ENCODE results near the gene TCTN3. TPM values are rescaled to one million over a fixed set of nuclear protein-coding genes. Genes with fewer than 3 reads are reported as not detected.

The TCTN3 gene
- total and polyA plus RNA-seq, 2 of the 13 experiments (the other 11 are each of a cell fraction or from before 2014, with no cell fraction given), result 53.3 to 60.0 TPM

DNA sequence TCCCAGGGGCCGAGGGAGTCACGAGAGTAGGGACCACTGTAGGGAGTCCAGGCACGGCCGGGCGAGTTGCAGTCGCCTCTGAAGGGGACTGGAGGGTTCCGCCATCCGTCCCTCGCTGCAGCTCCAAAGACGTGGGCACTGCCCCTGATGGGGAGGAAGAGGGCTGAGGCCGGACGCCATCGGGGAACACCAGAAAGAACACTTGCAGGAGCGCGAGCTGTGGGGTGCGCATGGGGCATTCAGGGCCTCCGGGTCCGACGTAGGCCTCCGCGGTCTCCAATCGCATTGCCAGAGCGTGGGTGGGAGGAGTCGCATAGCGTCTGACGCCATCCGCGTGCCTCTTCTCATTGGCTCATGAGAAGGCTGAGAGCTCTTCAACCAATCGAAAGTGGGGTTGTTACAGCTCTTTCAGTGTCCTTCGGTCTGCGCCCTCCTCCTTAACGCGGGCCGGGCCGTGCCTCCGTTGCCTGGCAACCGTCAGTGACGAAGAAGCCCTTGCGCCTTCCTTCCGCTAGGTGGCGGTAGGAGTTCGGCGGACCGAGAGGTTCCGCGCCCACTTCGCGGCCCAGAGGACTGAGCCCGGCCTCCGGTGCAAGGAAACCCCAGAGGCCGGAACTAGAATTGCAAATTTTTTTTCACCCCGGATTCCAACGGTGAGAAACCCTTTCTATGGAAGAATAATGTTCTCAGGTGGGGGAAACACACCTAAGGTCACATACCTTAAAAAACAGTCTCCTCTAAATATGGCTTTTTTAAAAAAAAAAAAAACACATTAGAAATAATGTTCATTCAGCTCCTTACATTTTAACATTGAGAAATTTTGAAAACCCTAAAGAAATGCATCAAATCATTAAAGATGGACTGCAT is at the start of gene TCTN3 (continued):
- TF ChIP-seq ARHGAP35 (CRISPR knock-in tag; IDR thresholded peaks at IDR 0.05; ENCODE audit: borderline replicate concordance) (no peak), ZNF124 (CRISPR knock-in tag; IDR thresholded peaks at IDR 0.05) (no peak), ZNF720 (CRISPR knock-in tag; IDR thresholded peaks at IDR 0.05) (no peak), SETDB1 (CRISPR knock-in tag; IDR thresholded peaks at IDR 0.05; ENCODE audit: borderline replicate concordance) (no peak), ZNF407 (CRISPR knock-in tag; IDR thresholded peaks at IDR 0.05; ENCODE audit: not compliant biosample characterization) (no peak), SPEN (CRISPR knock-in tag; IDR thresholded peaks at IDR 0.05; ENCODE audit: low read depth) (no peak; the same call in none of the 2 replicates), EED (CRISPR knock-in tag; IDR thresholded peaks at IDR 0.05) (no peak), RAD21 (CRISPR knock-in tag; IDR thresholded peaks at IDR 0.05) (peak; percentile 99), TCF7L2 (IDR thresholded peaks at IDR 0.05; ENCODE audit: low read depth, low read length) (no peak), FOSL1 (CRISPR knock-in tag; IDR thresholded peaks at IDR 0.05; ENCODE audit: borderline replicate concordance) (no peak), ARID3A (IDR thresholded peaks at IDR 0.05; ENCODE audit: low read depth, low read length) (peak; percentile 72), SP5 (CRISPR knock-in tag; IDR thresholded peaks at IDR 0.05; ENCODE audit: borderline replicate concordance, low read depth) (peak; percentile 70; the same call in 1 of the 2 replicates), ZNF230 (CRISPR knock-in tag; IDR thresholded peaks at IDR 0.05) (no peak), ZBTB20 (CRISPR knock-in tag; IDR thresholded peaks at IDR 0.05; ENCODE audit: borderline replicate concordance, low read depth) (no peak), HES4 (CRISPR knock-in tag; IDR thresholded peaks at IDR 0.05; ENCODE audit: borderline replicate concordance) (no peak)
- TF ChIP-seq, protein P1, sequence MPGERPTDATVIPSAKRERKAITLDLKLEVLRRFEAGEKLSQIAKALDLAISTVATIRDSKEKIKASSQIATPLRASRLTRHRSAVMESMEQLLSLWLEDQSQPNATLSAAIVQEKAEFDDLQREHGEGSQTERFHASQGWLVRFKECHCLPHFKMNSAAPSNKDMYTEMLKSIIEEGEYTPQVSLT (CRISPR knock-in tag; IDR thresholded peaks at IDR 0.05; ENCODE audit: borderline replicate concordance, low read depth), result no peak
- TF ChIP-seq, protein P2, sequence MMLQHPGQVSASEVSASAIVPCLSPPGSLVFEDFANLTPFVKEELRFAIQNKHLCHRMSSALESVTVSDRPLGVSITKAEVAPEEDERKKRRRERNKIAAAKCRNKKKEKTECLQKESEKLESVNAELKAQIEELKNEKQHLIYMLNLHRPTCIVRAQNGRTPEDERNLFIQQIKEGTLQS (CRISPR knock-in tag; IDR thresholded peaks at IDR 0.05), result 0 out of 2 replicates have a peak, but pooled peaks have one; percentile 7
- TF ChIP-seq, protein P3, sequence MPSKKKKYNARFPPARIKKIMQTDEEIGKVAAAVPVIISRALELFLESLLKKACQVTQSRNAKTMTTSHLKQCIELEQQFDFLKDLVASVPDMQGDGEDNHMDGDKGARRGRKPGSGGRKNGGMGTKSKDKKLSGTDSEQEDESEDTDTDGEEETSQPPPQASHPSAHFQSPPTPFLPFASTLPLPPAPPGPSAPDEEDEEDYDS (CRISPR knock-in tag; IDR thresholded peaks at IDR 0.05), result peak; percentile 80

Data from HepG2 (cell line).